Measurements from ENCODE around the gene CORO1C.

- TF ChIP-seq POLR2A (IDR thresholded peaks at IDR 0.05; ENCODE audit: low read length) (no peak), SMC3 (IDR thresholded peaks at IDR 0.05) (no peak), CEBPB (IDR thresholded peaks at IDR 0.05) (no peak), CTCF (IDR thresholded peaks at IDR 0.05) (no peak), RCOR1 (IDR thresholded peaks at IDR 0.05; ENCODE audit: low read depth, low read length) (no peak), RAD21 (conservative IDR thresholded peaks at IDR 0.05 in 1 of 2, IDR thresholded peaks at IDR 0.05 in 1 of 2) (no peak), MAX (IDR thresholded peaks at IDR 0.05) (no peak), EP300 (IDR thresholded peaks at IDR 0.05) (no peak), JUNB (IDR thresholded peaks at IDR 0.05) (no peak), REST (IDR thresholded peaks at IDR 0.05) (no peak), E2F6 (IDR thresholded peaks at IDR 0.05; ENCODE audit: borderline replicate concordance, low read depth) (no peak)
Measured at GRCh38 chr12:108713471-108713870, 17.8 kb downstream of the CORO1C start.
